HG02610 (cell line): Measurements from ENCODE around the gene RMI2.

Experiments
- ATAC-seq: cut with Tn5 transposase; IDR thresholded peaks from one replicate; pipeline ENCODE4 v1.9.1; 2021; ENCODE audit warnings: mild to moderate bottlenecking, moderate library complexity; ENCODE audit not compliant: unreplicated experiment

Gene RMI2

GRCh38 chr16:11309895-11310633 is 35.2 kb upstream of the RMI2 start:
- no peak for ATAC-seq

GRCh38 chr16:11310634-11310977 is 34.7 kb upstream of the RMI2 start:
- no peak for ATAC-seq

- peak; percentile 41 for ATAC-seq
Measured at GRCh38 chr16:11310997-11311561, 34.2 kb upstream of the RMI2 start.

- no peak for ATAC-seq
Measured at GRCh38 chr16:11312718-11313492, 32.4 kb upstream of the RMI2 start.

- ATAC-seq: no peak
Measured at GRCh38 chr16:11313493-11314308, 31.6 kb upstream of the RMI2 start.

GRCh38 chr16:11314309-11314894 is 30.9 kb upstream of the RMI2 start:
- ATAC-seq: no peak

- no peak for ATAC-seq
Measured at GRCh38 chr16:11315510-11315909, 29.7 kb upstream of the RMI2 start.

- no peak for ATAC-seq
Measured at GRCh38 chr16:11316331-11317015, 28.8 kb upstream of the RMI2 start.

GRCh38 chr16:11318817-11319216 is 26.4 kb upstream of the RMI2 start:
- no peak for ATAC-seq

GRCh38 chr16:11319529-11320146 is 25.6 kb upstream of the RMI2 start:
- ATAC-seq: no peak

GRCh38 chr16:11320170-11320569 is 25.1 kb upstream of the RMI2 start:
- ATAC-seq: no peak

- no peak for ATAC-seq
Measured at GRCh38 chr16:11321662-11322061, 23.6 kb upstream of the RMI2 start.

- ATAC-seq: no peak
Measured at GRCh38 chr16:11322823-11323222, 22.4 kb upstream of the RMI2 start.

GRCh38 chr16:11323551-11324336 is 21.5 kb upstream of the RMI2 start:
- ATAC-seq: no peak

- ATAC-seq: peak; percentile 20
Measured at GRCh38 chr16:11325404-11326083, 19.7 kb upstream of the RMI2 start.

- peak; percentile 13 for ATAC-seq
Measured at GRCh38 chr16:11326084-11326736, 19.0 kb upstream of the RMI2 start.

GRCh38 chr16:11326737-11327276 is 18.5 kb upstream of the RMI2 start:
- no peak for ATAC-seq
